Suppressor macrophage (primary cell): Measurements from ENCODE around the gene NEMP2.
A peak's percentile ranks its signal among the peaks of the same experiment; 100 is the strongest.

Experiments
- DNase-seq, 4 experiments: peaks; one replicate each; pipeline ENCODE4 v3.0.0-alpha.2; 2020 to 2022
- total RNA-seq, 17 experiments: gene quantifications; one replicate each; lab custom pipeline; 2026; ENCODE audit warnings: mixed read lengths in 6 of 17, inconsistent platforms in 3 of 17; lab: John Stamatoyannopoulos, UW

The NEMP2 gene, protein sequence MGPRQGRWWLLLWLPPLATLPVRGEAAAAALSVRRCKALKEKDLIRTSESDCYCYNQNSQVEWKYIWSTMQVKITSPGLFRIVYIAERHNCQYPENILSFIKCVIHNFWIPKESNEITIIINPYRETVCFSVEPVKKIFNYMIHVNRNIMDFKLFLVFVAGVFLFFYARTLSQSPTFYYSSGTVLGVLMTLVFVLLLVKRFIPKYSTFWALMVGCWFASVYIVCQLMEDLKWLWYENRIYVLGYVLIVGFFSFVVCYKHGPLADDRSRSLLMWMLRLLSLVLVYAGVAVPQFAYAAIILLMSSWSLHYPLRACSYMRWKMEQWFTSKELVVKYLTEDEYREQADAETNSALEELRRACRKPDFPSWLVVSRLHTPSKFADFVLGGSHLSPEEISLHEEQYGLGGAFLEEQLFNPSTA
- 3.9 to 13.3 (median 8.2) reads per million in 17 experiments for total RNA-seq

DNA sequence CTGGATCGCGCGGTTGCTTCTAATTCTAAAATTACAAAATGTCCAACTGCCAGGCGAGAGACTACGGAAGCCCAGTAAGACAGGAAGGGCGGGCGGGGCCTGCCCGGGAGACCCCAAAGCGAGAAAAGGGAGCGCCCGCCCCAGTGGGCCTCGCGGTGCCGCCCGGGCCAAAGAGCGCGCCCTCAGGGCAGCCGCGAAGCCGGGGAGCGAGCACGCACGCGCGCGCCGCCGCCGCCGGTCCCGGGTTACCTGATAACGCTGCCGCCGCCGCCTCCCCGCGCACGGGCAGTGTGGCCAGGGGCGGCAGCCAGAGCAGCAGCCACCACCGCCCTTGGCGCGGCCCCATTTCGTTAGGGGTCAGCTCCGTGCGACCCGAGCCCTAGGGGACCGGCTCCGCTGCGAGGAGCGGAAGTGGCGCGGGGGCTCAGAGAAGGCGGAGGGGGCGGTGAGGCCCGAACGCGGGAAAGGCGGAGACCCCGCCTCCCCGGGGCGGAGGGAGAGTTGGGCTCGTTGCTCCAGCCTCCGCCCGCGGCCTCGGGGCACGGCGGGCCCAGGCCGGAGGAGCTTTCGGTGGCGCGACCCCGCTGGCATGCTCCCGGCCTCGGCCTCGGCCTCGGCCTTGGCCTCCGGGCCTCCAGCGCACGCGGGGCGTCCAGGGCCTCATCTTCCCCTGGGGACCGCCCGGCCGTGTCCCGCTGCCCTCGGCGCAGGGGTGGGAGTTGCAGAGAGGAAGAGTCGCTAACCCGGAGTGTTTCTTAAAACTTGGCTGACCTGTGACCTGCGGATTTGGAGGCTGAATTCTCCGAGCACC lies at the start of gene NEMP2:
NEMP2 (minus strand) TSS at position 413 of the 811 bp plus-strand sequence; CDS start at position 346, 67 bp downstream.
- peak; percentile 74 to 91 (median 84) for DNase-seq

DNA sequence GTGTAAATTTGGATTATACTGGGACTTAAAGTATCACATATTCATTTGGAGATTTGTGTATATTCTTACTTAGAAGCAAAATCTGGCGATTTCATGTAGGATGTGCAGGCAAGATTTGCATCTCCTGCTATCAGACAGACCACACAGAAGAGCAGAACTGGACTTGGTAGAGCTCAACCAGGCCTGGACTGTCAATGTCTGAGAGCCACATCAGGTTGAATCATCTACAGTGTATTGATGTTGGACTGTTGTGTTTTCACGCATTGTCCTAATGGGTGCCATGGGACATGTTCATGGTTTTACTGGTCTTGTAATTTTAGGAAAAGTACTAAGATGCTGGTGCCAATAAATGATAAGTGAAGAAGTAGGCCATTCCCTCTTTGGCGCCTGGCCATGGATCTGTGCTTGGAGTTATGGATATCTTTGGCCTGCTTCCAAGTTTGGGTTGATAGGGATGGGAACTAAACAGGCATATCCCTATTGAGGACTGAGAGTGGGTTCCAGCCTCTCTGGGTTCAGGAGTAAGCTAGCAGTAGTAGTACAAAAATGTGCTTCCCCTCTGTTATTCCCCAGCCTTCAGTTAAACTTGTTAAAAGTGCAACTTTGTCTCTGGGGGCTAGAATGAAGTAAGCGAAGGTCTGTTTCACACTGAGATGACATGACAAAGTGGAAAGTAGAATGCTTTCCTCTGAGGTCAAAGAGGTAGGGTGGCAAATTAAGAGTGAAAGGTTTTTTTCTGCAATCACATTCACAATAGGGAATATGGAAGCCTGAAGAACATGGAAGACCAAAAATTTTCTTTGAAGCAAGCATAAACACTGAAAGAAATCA lies 49.2 kb upstream of the NEMP2 start:
- no peak for DNase-seq

DNA sequence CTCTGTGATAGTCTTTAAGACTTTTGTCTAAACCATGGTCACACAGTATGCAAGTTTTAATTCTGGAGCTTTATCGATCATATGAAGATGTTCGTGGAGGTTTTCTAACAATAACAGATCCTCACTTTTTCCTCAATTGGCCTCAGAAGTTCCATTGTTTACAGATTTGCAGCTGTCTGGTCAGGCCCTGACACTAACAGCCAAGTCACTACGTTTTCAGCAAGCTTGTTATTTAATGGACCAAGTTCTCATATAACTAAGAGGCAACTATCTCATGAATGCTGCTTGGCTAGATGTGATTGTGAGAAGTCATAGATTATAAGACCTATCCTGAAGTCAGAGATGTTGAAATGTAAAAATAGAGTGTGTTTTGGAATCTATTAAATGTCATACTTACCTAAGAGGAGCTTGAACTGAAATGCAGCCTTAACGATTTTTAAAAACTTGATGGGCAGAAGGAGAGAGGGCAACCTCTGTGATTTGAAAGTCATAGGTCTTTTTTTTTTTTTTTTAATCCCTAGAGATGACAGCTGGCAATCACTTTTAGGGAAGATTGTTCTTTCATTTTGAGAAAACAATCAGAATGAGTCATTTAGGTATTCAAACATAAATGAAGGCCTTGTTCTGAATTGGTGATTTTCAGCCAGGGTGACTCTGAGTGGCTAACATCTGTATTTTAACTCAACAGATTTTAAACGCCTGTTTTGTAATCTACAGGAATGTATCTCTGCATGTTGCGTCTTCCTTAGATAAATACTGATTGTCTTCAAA lies 48.4 kb upstream of the NEMP2 start:
- no peak for DNase-seq

DNA sequence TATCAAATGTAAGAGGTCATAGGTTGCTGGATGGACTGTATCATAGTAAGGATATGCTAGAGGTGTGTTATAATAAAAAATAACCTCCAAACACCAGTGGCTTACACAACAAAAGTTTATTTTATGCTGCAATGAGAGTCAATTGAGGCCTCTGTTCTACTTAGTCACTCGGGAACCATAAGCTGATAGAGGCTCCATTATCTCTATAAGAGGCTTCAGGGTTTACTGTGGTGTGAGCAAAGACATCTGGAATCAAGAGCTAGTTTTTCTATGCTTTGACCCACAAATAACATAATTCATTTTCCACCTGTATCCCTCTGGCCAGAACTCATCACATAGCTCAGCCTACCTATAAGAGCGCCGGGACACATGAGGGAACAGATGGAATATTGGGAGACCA lies 47.5 kb upstream of the NEMP2 start:
- no peak for DNase-seq

DNA sequence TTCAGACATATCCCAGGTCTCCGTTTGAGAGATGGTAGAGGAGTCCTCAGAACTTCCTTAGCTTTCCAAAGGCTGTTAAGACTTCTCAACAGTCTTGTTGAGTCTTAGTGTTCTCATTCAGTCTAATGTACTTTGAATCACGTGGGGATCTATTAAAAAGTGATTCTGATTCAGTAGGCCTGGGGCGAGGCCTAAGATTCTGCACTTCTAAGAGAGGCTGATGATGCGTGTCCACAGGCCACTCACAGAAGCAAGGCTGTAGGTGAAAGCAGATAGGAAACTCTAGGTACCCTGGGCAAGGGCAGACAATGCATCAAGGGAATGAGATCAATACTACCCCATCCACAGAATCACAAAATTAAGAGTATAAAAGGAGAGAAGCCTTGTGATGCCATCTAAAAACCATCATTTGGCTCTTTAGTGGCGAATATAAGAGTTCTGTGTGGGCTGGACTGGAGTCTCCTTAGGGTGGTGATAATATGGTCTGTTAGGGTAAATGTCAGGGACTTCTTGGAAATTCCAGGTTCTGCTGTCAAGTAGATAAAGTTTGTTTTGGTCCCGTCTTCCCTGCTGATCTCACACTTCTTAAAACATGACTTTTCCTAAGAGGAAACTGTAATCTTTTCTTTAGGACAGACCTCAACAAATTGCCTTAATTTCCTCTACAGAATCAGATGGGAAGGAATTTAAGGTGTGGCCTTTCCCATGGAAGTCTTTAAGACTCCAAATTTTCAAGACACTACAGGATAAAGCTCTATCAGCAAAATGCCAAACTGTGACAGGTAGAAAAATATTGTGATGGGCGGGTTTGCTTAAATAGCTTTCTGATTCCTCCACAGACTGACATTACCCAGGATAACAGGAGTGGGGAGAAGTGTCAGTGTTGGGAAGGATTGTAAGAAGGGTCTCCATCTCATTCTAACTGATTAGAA lies 45.7 kb upstream of the NEMP2 start:
- no peak for DNase-seq

DNA sequence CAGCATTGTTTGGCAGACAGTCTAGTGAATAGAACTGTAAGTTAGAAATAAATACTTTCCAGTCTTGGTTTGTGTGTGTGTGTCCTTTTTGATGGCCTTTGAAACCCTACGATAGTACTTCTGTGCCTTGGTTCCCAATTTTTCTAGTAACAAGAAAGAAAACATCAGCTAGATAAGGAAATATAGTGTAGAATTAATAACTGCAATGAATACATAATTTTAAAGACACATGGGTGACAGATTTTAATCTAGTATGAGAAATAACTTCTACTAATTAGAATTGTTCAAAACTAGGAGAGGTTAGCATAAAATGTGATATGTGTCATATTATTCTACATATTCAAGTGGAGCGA lies 44.5 kb upstream of the NEMP2 start:
- DNase-seq, result no peak

DNA sequence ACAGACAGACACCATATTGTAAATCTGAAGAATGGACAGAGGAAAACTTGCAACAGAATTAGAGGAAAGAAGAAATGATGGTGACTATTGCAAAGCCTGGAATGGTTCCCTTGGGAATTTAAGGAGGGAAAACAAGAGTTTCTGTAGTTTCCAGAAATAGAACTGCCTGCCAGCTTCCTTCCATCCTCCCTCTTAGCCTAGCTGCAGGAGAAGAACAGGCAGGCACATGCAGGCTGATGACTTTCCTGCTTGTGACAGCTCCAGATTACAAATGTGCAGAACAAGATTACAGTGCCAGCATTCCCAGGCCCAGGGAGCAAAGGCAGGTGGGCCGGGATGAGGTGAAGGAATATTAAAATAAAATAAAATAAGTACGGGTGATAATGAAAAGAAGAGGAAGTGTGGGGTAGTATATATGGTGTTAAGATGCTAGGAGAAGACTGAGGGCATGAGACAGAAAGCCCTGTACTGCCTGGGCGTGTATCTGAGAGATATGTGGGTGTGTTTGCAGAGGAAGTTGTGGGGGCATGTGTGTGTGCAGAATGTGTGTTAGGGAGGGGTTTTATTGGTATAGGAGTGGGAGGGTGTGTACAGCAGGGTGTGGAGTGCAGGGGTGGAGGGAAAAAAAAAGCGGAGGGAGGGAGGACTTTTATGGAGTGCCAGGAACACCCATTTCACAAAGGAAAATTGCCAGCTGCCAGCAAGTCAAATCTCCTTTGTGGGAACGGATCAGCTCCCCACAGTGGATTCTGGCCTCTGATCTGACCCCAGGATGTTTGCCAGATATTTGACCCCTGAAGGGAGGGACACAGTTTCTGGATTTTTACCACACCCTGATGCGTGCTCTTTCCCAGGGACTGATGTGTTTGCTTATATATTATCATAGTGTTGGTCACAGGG lies 43.9 kb upstream of the NEMP2 start:
- peak in 3 of 4 experiments; percentile 23 to 43 (median 24) for DNase-seq

DNA sequence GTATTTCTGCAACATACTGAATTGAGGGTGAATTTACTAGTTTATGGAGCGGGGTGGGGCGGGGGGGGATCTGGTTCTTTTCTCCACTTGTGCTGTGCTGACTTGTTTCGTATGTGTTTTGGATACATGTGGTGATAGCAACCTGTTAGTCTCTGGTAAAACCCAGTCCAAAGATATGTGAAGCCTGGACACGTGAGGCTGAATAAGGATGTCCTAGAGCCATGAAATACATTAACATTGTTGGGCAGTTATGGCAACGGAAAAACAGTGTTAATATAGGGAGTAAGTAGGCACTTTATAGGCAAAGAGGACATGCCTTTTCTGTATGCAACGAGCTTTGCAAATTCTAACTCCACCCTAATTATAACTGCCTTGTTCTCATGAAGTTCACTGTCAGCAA lies 42.1 kb upstream of the NEMP2 start:
- DNase-seq, result no peak

DNA sequence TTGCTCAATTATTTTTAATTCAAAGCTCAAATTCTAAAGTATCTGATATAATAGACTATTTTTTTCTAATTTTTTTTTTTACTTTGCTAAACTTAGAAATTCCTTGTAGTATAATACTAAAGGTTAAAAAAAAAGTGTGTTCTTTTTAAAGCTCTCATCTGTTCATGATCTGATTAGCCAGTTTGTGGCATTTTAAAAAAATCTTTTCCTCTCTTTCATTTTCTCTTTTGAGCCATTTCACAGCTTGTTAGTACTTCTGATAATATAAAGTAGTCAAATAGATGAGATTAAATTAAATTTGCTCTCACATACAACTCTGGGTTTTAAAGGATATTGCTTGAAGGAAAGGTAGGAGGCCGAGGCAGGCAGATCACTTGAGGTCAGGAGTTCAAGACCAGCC lies 40.7 kb upstream of the NEMP2 start:
- no peak for DNase-seq

DNA sequence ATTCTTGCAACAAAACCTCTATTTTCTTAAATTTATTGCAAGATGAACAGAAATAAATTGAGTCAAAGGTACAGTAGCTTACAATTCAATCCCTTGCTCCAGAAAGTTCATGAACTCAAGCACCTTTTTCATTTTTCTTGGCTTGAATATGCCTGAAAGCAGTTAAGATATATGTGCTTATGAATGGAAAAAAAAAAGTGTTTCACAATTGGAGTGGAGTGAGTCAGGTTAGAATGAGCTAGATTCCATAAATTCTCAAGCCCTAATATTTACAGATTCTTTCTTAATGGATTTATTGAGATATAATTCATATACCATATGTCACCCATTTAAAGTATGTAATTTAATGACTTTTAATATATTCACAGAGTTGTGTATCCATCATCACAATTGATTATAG lies 39.6 kb upstream of the NEMP2 start:
- DNase-seq, result no peak

DNA sequence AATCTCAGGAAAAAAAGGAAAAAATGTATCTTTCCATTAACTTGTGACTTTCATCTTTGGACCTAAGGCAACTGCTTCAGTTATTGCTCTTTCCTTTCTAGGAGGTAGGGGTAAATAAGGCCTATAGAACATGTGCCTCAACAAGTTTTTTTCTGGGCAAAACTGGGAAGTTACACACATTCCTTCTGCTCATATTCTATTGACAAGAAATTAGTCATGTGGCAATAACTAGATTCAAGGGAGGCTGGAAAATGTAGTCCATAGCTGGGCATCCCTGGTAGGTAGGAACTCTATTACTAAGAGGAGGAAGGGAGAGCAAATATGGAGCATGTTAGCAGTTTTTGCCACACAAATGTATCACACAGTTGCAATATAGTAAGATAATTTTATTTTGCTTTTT lies 37.7 kb upstream of the NEMP2 start:
- DNase-seq, result peak in 2 of 4 experiments; percentile 6 to 9

DNA sequence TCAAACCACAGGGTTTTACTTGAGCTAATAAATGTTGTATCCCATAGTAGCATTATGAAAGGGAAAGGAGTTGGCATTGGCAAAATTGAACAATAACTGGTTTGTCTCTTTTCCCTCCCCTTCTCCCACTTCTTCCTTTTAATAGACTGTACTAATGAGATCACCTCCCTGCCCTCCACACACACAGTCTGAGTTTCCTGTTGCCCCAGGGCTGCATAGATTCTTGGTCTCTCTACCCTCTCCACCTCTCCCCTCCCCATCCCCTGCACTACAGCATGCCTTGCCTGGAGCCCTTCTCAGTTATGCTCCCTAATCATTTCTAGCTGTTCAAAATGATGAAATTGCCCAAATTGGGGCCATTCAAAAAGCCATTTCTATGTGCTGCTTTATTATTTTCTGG lies 37.2 kb upstream of the NEMP2 start:
- peak in 3 of 4 experiments; percentile 10 to 33 (median 25) for DNase-seq

DNA sequence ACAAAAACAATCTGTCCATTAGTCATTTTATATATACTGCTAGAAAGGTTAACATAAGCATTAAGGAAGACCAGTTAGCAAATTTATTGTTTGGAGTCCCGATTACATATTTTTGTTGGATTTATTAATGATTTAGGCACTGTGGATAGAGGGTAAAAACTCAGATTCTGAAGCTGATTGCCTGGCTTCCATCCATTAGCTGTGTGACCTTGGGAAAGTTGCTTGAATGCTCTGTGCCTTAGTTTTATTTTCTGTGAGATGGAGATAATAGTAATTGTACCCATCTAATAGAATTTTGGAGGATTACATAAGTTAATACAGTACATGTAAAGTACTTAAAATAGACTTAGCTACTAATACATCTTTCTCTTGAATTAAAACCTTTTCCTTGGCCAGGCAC lies 36.3 kb upstream of the NEMP2 start:
- no peak for DNase-seq

DNA sequence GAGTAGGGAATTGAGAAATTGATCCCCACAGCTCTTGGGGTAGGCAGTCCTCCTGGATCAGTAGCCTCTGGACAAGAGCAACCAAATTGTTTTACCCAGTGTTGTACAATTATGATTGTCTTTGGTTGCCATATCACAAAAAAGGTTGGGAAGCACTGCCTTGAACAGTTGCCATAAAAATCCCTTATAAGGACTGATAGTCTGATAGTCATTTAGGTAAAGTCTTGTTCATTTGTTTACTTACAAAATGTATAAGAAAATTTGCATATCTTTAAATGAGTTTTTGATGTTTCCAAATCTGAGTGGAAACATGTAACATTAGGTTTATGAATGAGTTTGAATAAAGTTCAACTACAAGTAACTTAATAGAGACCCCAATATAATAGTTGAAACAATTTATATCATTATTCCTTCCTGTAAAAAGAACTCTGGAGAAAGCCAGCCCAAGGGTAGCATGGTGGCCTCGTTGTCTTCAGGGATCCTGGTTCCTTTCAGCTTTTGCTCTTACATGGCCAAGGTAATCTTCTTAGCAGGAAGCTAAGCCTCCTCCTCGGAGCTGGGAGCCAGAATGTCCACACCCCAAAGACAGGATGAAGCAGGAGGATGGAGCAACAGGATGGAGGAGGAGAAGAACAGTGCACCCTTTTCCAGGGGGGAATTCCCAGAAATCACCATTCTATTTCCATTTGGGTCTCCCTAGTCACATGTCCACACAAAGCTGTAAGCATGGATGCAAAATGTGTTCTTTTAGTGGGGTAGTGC lies 35.7 kb upstream of the NEMP2 start:
- no peak for DNase-seq

DNA sequence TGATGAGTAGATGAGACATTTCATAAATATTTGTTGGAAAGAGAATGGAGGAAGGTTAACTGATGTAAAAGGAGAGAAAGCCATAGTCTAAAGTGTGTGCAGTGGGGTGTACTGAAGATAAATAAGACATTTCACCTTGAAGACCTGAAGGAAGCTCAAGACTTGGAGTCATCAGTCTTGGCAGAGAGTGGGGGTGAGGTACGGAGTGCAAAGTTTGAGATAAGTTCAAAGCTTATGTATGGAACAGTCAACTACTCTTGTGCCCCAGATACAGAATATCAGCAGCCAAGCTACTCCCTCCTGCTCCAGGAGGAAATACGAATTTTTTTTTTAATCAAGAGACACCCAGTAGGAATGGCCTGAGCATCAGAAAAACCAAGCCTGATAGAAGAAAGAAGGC lies 30.3 kb upstream of the NEMP2 start:
- no peak for DNase-seq

DNA sequence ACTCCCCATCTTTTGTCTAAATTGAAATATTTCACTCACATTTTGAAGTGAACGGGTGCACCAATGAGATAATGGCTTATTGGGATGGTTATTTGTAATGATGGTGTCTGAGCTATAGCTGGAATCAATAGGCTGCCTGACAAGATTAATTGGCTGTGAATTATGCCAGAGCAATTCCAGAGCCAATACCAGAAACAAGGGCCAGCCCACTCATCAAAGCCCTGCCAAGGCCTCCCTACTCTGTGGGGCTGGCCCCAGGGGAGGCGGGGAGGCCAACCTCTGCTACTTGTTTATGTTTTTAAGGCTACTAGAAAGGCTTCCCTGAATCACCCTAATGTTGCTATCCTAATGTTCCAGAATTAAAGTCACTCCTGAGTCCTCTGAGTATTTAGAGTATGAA lies 29.1 kb upstream of the NEMP2 start:
- DNase-seq, result no peak

DNA sequence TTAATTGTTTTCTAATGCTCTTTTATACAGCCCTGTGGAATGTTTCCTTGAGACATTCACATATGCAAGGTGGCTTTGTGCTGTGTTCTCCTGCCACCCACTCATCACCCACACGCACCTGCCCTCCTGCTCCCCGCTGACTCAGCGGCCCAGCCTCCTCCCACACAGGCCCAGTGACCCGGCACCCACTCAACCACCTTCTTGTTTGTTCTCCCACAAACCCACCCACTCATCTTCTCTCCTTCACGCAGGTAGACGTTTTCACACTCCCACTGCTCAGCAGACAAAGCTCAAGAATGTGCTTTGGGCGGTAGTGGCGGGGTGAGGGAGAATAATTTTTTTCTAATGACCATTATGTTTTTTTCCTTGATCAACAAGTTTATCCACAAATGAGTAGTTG lies 28.6 kb upstream of the NEMP2 start:
- no peak for DNase-seq

DNA sequence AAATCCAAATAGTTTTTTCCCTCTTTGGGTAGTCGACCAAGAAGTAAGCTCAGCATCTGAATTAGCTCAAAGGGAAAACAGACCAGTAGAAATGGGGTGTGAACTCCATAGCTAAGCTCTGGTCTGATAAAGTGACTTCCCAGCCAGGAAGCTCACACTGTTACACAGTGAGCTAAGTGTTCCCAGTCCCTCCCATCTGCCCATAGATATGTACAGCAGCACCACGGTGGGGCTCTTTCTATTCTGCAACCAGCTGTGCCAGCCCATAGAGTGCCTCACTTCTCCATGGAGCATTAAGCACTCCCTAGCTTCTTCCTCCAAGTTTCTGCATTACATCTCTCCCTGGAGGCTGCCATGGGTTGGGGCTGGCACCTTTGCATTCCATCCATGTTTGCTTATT lies 27.6 kb upstream of the NEMP2 start:
- DNase-seq, result no peak

DNA sequence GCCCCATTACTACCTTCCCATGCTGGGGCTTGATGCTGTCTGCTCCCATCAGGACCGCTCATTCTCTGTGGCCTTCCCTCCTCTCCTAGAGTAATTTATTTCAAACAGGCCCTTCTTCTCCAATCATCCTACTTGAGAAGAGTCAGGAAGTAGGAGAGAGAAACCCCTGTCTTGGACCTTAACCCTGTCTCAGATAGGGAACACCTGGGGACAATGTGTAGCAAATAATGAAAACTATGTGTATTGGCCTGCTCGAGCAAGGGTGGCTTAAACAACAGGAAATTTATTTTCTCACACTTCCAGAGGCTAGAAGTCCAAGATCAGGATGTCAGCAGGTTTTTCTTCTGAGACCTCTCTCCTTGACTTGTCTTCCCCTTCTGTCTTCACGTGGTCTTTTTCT lies 26.6 kb upstream of the NEMP2 start:
- DNase-seq, result no peak
